Natural killer cell (primary cell): Measurements from ENCODE around the gene KIAA1671. TPM values are rescaled to one million over a fixed set of nuclear protein-coding genes. Genes with fewer than 3 reads are reported as not detected.
A peak's percentile ranks its signal among the peaks of the same experiment; 100 is the strongest.

Experiments used
- ATAC-seq, 3 donors: fragments of 150-1000 bp in 2 of 3; fragments of 200-7000 bp in 1 of 3; cut with Tn5 transposase; 1 replicate in 1 of 3; 2 replicates in 2 of 3; pipeline ENCODE4 v1.10.0; 2021; ENCODE audit warnings: mild to moderate bottlenecking in 2 of 3, moderate library complexity in 2 of 3
- DNase-seq, 2 donors: peaks; one replicate each; pipeline versions ENCODE4 v3.0.0 to v3.0.0-alpha.2; 2013 to 2021; ENCODE audit warnings: mixed read lengths in 1 of 2
- H3K27ac ChIP-seq: one replicate; pipeline ENCODE4 v1.5.1; 2013; ENCODE audit warnings: mild to moderate bottlenecking, low read length
- H3K27me3 ChIP-seq: one replicate; pipeline ENCODE4 v1.6.1; 2013; ENCODE audit warnings: low read length; ENCODE audit not compliant: control insufficient read depth, insufficient read depth
- H3K36me3 ChIP-seq: one replicate; pipeline ENCODE4 v1.6.1; 2013; ENCODE audit warnings: low read length; ENCODE audit not compliant: control insufficient read depth, insufficient read depth
- H3K4me1 ChIP-seq: one replicate; pipeline ENCODE4 v1.6.1; 2013; ENCODE audit warnings: low read length; ENCODE audit not compliant: control insufficient read depth, insufficient read depth
- H3K4me3 ChIP-seq: one replicate; pipeline ENCODE4 v1.5.1; 2013; ENCODE audit warnings: low read length
- H3K9me3 ChIP-seq: one replicate; pipeline ENCODE4 v1.6.1; 2013; ENCODE audit warnings: low read length; ENCODE audit not compliant: control insufficient read depth, insufficient read depth
- H3K27ac Mint-ChIP-seq, 2 donors: one replicate each; pipeline ENCODE4 v1.8.0; 2022; ENCODE audit warnings: mild to moderate bottlenecking in 2 of 2, mixed read lengths in 2 of 2, moderate library complexity in 1 of 2
- H3K27me3 Mint-ChIP-seq, 2 donors: one replicate each; pipeline ENCODE4 v1.8.0; 2022; ENCODE audit warnings: low read depth in 2 of 2, mixed read lengths in 2 of 2
- H3K36me3 Mint-ChIP-seq: one replicate; pipeline ENCODE4 v1.8.0; 2022; ENCODE audit warnings: mixed read lengths
- H3K4me1 Mint-ChIP-seq, 2 donors: one replicate each; pipeline ENCODE4 v1.8.0; 2022; ENCODE audit warnings: mixed read lengths in 2 of 2
- H3K4me3 Mint-ChIP-seq: one replicate; pipeline ENCODE4 v1.8.0; 2022; ENCODE audit warnings: mild to moderate bottlenecking, moderate library complexity, mixed read lengths
- H3K9me3 Mint-ChIP-seq, 2 donors: one replicate each; pipeline ENCODE4 v1.8.0; 2022; ENCODE audit warnings: mixed read lengths in 2 of 2
- WGBS: methylation state at CpG from one replicate; pipeline ENCODE4 v1.1.7; 2013; ENCODE audit warnings: missing lambda C conversion rate; ENCODE audit not compliant: insufficient coverage; 5-methylcytosine and 5-hydroxymethylcytosine counted together
- intact Hi-C: fragments of 100-400 bp; cut with micrococcal nuclease; formaldehyde crosslinking; loops from one replicate; pipeline ENCODE4 v1.14.2; 2022
- total RNA-seq, 4 donors: library from RNA; stranded (reverse); fragments of 120-200 nt in 1 of 4; gene quantifications; one replicate each; pipeline versions ENCODE4 v1.2.3 to v1.2.4, GENCODE V29; 2013 to 2022
- TF ChIP-seq, protein P1 (sequence below): fragments of 200-600 bp; IDR thresholded peaks from one replicate; pipeline ENCODE4 v1.8.0; 2022; ENCODE audit warnings: antibody characterized with exemption

KIAA1671 gene
- total RNA-seq, 3 donors from 2014 or later (not counting 1 experiment from before 2014, with no cell fraction given) = 3.6 to 24.0 (median 7.3) TPM

DNA sequence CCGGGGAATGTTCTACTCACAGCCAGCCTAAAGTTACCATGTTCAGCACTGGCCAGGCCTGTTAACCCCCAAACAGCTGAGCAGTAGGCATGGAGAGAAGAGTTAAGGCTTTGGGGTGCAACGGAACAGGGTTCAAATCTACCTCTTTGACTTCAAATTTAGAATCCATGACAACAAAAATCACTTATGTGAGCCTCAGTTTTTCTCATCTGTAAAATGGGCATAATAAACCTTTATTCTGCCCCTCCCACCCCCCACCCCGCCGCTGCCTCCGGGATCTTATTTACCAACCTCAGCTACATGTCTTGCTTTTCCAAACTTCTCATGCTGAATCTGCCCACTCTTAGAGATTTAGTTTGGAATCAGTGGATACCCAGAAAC lies 134.4 kb downstream of the KIAA1671 start:
- Histone ChIP-seq H3K9me3 (peaks cover 2% of the 10 kb centered on the region), H3K36me3 (no peaks in the 10 kb centered on the region), H3K27ac (no peak overlapping the region), H3K27me3 (no peaks in the 10 kb centered on the region), H3K4me1 (peaks cover 27% of the 10 kb centered on the region), H3K4me3 (no peak overlapping the region)
- WGBS = 68% methylated on average over 5 of the region's 5 CpGs
- Mint-ChIP-seq H3K27me3 (peaks cover 0 to 2% of the 10 kb centered on the region in 2 donors), H3K4me1 (peaks cover 19 to 33% of the 10 kb centered on the region in 2 donors), H3K9me3 (no peaks in the 10 kb centered on the region), H3K36me3 (no peaks in the 10 kb centered on the region), H3K27ac (no peak overlapping the region), H3K4me3 (no peak overlapping the region)
- TF ChIP-seq, protein P1, sequence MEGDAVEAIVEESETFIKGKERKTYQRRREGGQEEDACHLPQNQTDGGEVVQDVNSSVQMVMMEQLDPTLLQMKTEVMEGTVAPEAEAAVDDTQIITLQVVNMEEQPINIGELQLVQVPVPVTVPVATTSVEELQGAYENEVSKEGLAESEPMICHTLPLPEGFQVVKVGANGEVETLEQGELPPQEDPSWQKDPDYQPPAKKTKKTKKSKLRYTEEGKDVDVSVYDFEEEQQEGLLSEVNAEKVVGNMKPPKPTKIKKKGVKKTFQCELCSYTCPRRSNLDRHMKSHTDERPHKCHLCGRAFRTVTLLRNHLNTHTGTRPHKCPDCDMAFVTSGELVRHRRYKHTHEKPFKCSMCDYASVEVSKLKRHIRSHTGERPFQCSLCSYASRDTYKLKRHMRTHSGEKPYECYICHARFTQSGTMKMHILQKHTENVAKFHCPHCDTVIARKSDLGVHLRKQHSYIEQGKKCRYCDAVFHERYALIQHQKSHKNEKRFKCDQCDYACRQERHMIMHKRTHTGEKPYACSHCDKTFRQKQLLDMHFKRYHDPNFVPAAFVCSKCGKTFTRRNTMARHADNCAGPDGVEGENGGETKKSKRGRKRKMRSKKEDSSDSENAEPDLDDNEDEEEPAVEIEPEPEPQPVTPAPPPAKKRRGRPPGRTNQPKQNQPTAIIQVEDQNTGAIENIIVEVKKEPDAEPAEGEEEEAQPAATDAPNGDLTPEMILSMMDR = no peak
- intact Hi-C loops = loop anchor here (10.0 kb wide), 1 partner anchor 248 kb away; no protein-coding TSS in a partner anchor
- DNase-seq (no peak), ATAC-seq (no peak)

DNA sequence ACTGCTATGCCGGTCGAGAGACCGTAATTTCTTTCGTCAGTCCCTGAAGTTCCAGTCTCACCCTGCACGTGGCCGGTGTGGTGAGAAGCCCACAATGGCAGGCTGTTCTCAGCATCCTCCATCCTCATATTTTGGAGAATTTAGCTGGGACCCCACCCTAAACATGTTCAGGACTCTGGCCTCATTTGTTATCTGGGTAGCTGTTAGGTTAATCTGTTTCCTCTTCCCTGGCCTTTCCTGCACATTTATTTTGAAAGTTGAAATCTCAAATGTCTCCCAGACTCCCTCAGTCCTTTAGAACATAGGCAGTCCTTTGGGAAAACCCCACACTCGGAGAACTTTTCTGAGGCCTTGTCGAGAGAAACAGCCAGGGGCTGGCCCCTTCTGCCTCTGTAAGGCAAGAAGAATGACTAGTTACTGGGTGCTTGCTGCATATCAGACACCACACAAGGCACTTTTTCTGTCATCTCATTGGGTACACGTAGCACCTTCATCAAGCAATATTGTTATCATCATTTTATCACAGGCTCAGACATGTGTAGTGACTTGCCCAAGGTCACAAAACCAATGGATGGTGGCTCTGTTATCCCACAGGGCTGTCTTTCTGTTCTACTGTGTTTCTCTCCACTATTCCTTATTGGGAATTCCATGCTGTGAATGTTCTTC lies 137.8 kb downstream of the KIAA1671 start:
- H3K4me3 ChIP-seq = no peak overlapping the region
- intact Hi-C loops = no loop called here
- H3K9me3 ChIP-seq = no peaks in the 10 kb centered on the region
- ATAC-seq = no peak
- Mint-ChIP-seq H3K9me3 (no peaks in the 10 kb centered on the region), H3K27ac (no peak overlapping the region), H3K4me3 (no peak overlapping the region), H3K4me1 (peaks cover 9 to 29% of the 10 kb centered on the region in 2 donors), H3K36me3 (no peaks in the 10 kb centered on the region), H3K27me3 (peaks cover 0 to 2% of the 10 kb centered on the region in 2 donors)
- TF ChIP-seq, protein P1 = no peak
- WGBS = 83% methylated on average over 9 of the region's 9 CpGs
- peaks cover 14% of the 10 kb centered on the region for H3K4me1 ChIP-seq
- no peaks in the 10 kb centered on the region for H3K27me3 ChIP-seq
- DNase-seq = no peak
- H3K27ac ChIP-seq = no peak overlapping the region
- H3K36me3 ChIP-seq = no peaks in the 10 kb centered on the region

DNA sequence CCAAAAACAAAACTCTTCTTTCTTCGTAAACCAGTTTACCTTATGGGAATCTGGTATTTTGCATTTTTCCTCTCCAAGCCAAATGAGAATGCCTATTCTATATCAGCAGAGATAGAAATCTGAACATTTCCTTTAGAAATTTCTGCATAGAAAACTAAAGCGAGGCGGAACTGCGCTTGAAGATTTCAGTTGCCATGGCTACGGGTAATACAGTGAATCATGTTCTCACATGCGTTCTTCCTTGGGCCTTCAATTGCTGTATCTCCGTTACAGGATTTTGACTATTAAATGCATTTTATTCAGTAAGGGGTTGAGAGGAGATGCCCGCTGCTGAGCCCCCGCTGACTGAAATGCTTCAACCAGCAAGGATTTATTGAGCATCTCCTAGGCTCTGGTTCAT lies 138.9 kb downstream of the KIAA1671 start:
- ATAC-seq (no peak), DNase-seq (peak in 1 of 2 donors; percentile 44)
- H3K27me3 ChIP-seq = no peaks in the 10 kb centered on the region
- no peaks in the 10 kb centered on the region for H3K9me3 Mint-ChIP-seq
- H3K9me3 ChIP-seq = no peaks in the 10 kb centered on the region
- no peak overlapping the region for H3K27ac ChIP-seq
- no peaks in the 10 kb centered on the region for H3K36me3 Mint-ChIP-seq
- peaks cover 0 to 2% of the 10 kb centered on the region in 2 donors for H3K27me3 Mint-ChIP-seq
- intact Hi-C loops = no loop called here
- no peak overlapping the region for H3K4me3 ChIP-seq
- H3K4me1 ChIP-seq = peaks cover 7% of the 10 kb centered on the region
- H3K4me3 Mint-ChIP-seq = no peak overlapping the region
- no peak overlapping the region for H3K27ac Mint-ChIP-seq
- 94% methylated on average over 9 of the region's 9 CpGs for WGBS
- H3K4me1 Mint-ChIP-seq = peaks cover under 1 to 18% of the 10 kb centered on the region in 2 donors
- no peaks in the 10 kb centered on the region for H3K36me3 ChIP-seq
- TF ChIP-seq, protein P1 = no peak

DNA sequence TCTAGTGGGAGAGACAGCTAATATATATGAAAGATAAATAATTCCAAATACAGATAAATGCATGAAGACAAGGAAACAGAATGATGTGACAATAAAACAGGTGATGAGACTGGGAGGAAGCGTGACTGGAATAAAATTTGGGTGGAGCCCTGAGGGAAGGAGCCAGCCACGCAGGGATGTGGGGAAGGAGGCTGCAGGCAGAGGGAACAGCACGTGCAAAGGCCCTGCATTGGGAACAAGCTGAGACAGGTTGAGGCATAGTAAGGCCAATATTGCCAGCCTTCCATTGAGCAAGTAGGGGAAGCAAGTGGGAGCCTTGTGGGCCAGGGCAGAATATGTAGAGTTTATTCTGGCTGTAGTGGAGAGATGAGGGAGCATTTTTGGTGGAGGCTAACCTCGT lies 139.6 kb downstream of the KIAA1671 start:
- 83% methylated on average over 4 of the region's 4 CpGs for WGBS
- Histone ChIP-seq H3K4me1 (peaks cover 3% of the 10 kb centered on the region), H3K27me3 (no peaks in the 10 kb centered on the region), H3K36me3 (no peaks in the 10 kb centered on the region), H3K9me3 (no peaks in the 10 kb centered on the region), H3K27ac (no peak overlapping the region), H3K4me3 (no peak overlapping the region)
- no peaks in the 10 kb centered on the region for H3K36me3 Mint-ChIP-seq
- no peak overlapping the region for H3K4me3 Mint-ChIP-seq
- TF ChIP-seq, protein P1 = no peak
- H3K27me3 Mint-ChIP-seq = peaks cover 0 to 2% of the 10 kb centered on the region in 2 donors
- ATAC-seq (no peak), DNase-seq (no peak)
- H3K4me1 Mint-ChIP-seq = peaks cover 0 to 12% of the 10 kb centered on the region in 2 donors
- H3K9me3 Mint-ChIP-seq = no peaks in the 10 kb centered on the region
- intact Hi-C loops = no loop called here
- H3K27ac Mint-ChIP-seq = no peak overlapping the region
